GM10847 (cell line): ENCODE data around the gene STOML1.

Experiments used
- POLR2A ChIP-seq: IDR thresholded peaks from 2 replicates; pipeline ENCODE4 v1.6.1; 2011; ENCODE audit not compliant: insufficient read length; ENCODE audit errors: extremely low read depth

The STOML1 gene

GRCh38 chr15:73947651-73948050 is 44.4 kb downstream of the STOML1 start:
- no peak for TF ChIP-seq POLR2A

GRCh38 chr15:73946795-73947370 is 45.2 kb downstream of the STOML1 start:
- TF ChIP-seq POLR2A = no peak

- no peak for TF ChIP-seq POLR2A
These were observed 45.9 kb downstream of the STOML1 start for GRCh38 chr15:73946046-73946721.

- no peak for TF ChIP-seq POLR2A
These were observed 47.0 kb downstream of the STOML1 start for GRCh38 chr15:73945130-73945508.

GRCh38 chr15:73944161-73945129 is 47.6 kb downstream of the STOML1 start:
- TF ChIP-seq POLR2A = no peak

GRCh38 chr15:73942751-73943270 is 49.3 kb downstream of the STOML1 start:
- no peak for TF ChIP-seq POLR2A

GRCh38 chr15:73941871-73942635 is 50.0 kb downstream of the STOML1 start:
- TF ChIP-seq POLR2A = no peak

- TF ChIP-seq POLR2A = no peak
These were observed 50.6 kb downstream of the STOML1 start for GRCh38 chr15:73941449-73941848.

- TF ChIP-seq POLR2A = no peak
These were observed 51.1 kb downstream of the STOML1 start for GRCh38 chr15:73941044-73941443.

- TF ChIP-seq POLR2A = no peak
These were observed 51.8 kb downstream of the STOML1 start for GRCh38 chr15:73940061-73940981.

- TF ChIP-seq POLR2A = no peak
These were observed 53.0 kb downstream of the STOML1 start for GRCh38 chr15:73939138-73939537.

GRCh38 chr15:73937726-73938125 is 54.4 kb downstream of the STOML1 start:
- no peak for TF ChIP-seq POLR2A

GRCh38 chr15:73937296-73937695 is 54.8 kb downstream of the STOML1 start:
- TF ChIP-seq POLR2A = no peak

- no peak for TF ChIP-seq POLR2A
These were observed 55.4 kb downstream of the STOML1 start for GRCh38 chr15:73936588-73937290.

GRCh38 chr15:73936181-73936580 is 55.9 kb downstream of the STOML1 start:
- TF ChIP-seq POLR2A = no peak
